ENCODE measurements around the gene SDF4. TPM values are rescaled to one million over a fixed set of nuclear protein-coding genes. Genes with fewer than 3 reads are reported as not detected.

Gene SDF4
- total and polyA plus RNA-seq, 2 of the 8 experiments (the other 6 are each of a cell fraction or from before 2014, with no cell fraction given), result 45.5 to 75.6 TPM

DNA sequence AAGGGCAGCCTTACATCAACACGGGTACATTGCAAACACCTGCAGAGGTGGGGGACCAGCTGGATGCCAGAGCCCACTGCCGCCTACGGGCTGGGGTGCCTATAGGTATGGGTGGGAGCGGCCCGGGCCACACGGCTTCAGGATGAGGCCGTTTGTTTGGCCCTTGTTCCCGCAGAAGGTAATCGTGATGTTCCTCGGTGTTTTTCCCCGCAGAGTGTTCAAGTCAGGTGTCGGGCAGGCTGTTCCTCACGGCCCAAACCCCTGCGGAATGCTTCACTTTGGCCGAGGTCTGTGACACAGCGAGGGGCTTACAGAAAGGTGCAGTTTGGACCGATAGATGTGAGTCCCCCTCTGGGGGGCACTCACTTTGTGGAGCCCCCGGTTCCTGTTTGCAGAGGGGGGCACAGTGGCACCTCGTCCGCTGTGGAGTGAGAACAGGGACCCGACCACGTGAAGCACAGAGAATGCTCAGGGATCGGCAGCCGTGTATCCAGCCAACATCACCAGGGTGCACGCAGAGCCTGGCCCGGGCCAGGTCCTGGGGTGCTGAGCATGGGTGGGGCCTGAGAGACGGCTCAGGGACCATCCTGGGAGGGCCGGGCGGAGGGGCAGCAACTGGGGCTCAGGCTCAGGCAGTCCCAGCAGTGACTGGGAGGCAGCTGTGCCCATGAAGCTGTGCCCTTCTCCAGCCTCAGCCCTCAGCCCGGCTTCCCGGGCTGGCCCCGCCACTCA is 58.6 kb downstream of the SDF4 start:
- H3K27ac ChIP-seq (ENCODE audit: low read depth, low read length), result no peak overlapping the region
- H3K4ac ChIP-seq (replicated peaks; ENCODE audit: insufficient read length, low read depth, low read length), result peak overlapping the region; percentile 94
- peak overlapping the region; percentile 55 for H4K91ac ChIP-seq (replicated peaks; ENCODE audit: insufficient read length, low read length)
- H3K4me1 ChIP-seq (replicated peaks in 1 of 4; ENCODE audit: control insufficient read depth in 3 of 4, insufficient read depth in 4 of 4, low read length in 3 of 4), result peaks cover 4 to 28% (median 20%) of the 10 kb centered on the region in 4 experiments
- no peaks in the 10 kb centered on the region for H3K36me3 ChIP-seq (ENCODE audit: control insufficient read depth in 2 of 4, insufficient read depth in 4 of 4, low read length in 3 of 4)
- H2BK20ac ChIP-seq (ENCODE audit: low read length), result no peak overlapping the region
- peaks cover 0 to 4% of the 10 kb centered on the region in 2 experiments for H4K20me1 ChIP-seq (replicated peaks in 1 of 2; ENCODE audit: control insufficient read depth in 1 of 2, insufficient read depth in 2 of 2, low read length in 2 of 2)
- CTCF ChIA-PET (ENCODE audit: partially characterized antibody), result interaction anchor here (0.8 to 2.0 kb wide), 7 partner anchors 15 to 119 kb away, joined by 3 to 8 read pairs (median 4); no protein-coding TSS in a partner anchor
- no peak overlapping the region for H3K23ac ChIP-seq (ENCODE audit: insufficient read length)
- H3K14ac ChIP-seq (ENCODE audit: insufficient read length), result no peak overlapping the region
- POLR2A ChIA-PET (ENCODE audit: partially characterized antibody), result interaction anchor here (0.7 to 2.5 kb wide), 4 partner anchors 9 to 56 kb away, joined by 3 to 15 read pairs (median 3); no protein-coding TSS in a partner anchor
- H3K4me2 ChIP-seq (ENCODE audit: insufficient read depth in 1 of 2, low read depth in 2 of 2, low read length in 2 of 2), result peak overlapping the region; percentile 40 to 69; a peak in 3 of 4 replicates
- H3K56ac ChIP-seq (replicated peaks; ENCODE audit: insufficient read length, low read depth, low read length), result no peak overlapping the region
- no peaks in the 10 kb centered on the region for H3K79me2 ChIP-seq (ENCODE audit: control insufficient read depth in 1 of 2, insufficient read depth in 2 of 2, low read length in 2 of 2)
- 68% methylated on average over 30 of the region's 32 CpGs; no CpG with 5 or more reads in 1 of the 2 experiments for WGBS, 2 experiments (ENCODE audit: extremely low coverage in 1 of 2, insufficient coverage in 1 of 2, insufficient read length in 1 of 2, insufficient replicate concordance in 2 of 2, low coverage in 1 of 2, low lambda C conversion rate in 2 of 2, missing lambda C conversion rate in 1 of 2)
- no peak for DNase-seq (ENCODE audit: low read depth in 1 of 2, low spot score in 2 of 2)
- peaks cover 0 to 10% (median 6%) of the 10 kb centered on the region in 4 experiments; a peak in 4 of 7 replicates for H3K27me3 ChIP-seq (replicated peaks in 1 of 4; ENCODE audit: control insufficient read depth in 3 of 4, extremely low read depth in 1 of 4, insufficient read depth in 3 of 4, low read length in 3 of 4)
- H2BK15ac ChIP-seq (ENCODE audit: low read length), result peak overlapping the region; percentile 81; the same call in 1 of the 2 replicates
- no peak overlapping the region for H2AFZ ChIP-seq (ENCODE audit: low read length)
- H3K9me3 ChIP-seq (ENCODE audit: insufficient read depth in 2 of 2, low read depth in 1 of 2, low read length in 1 of 2), result peaks cover 4 to 5% of the 10 kb centered on the region in 2 experiments; a peak in 1 of 4 replicates
- FAIRE-seq, result no peak
- peak overlapping the region; percentile 60; the same call in 1 of the 2 replicates for H2BK12ac ChIP-seq (ENCODE audit: low read depth, low read length)
- no peak overlapping the region for H4K5ac ChIP-seq (ENCODE audit: insufficient read length, low read depth, low read length)
- H3K9ac ChIP-seq (replicated peaks in 1 of 4; ENCODE audit: extremely low read depth in 1 of 4, low read depth in 3 of 4, low read length in 3 of 4), result 0 out of 7 replicates have a peak overlapping the region, but pooled peaks of 1 of the 4 experiments have one; percentile 2
- TF ChIP-seq CREB1 (IDR thresholded peaks at IDR 0.05) (no peak), SAP30 (IDR thresholded peaks at IDR 0.05; ENCODE audit: insufficient read depth, insufficient replicate concordance, low read length) (no peak)
- TF ChIP-seq, protein P1, sequence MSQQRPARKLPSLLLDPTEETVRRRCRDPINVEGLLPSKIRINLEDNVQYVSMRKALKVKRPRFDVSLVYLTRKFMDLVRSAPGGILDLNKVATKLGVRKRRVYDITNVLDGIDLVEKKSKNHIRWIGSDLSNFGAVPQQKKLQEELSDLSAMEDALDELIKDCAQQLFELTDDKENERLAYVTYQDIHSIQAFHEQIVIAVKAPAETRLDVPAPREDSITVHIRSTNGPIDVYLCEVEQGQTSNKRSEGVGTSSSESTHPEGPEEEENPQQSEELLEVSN (IDR thresholded peaks at IDR 0.05), result 0 out of 2 replicates have a peak, but pooled peaks have one; percentile 3
- peaks cover 3% of the 10 kb centered on the region; the same call in 1 of the 2 replicates for H3K23me2 ChIP-seq (ENCODE audit: low read depth, low read length)
- peak overlapping the region; percentile 60; the same call in 1 of the 2 replicates for H3K18ac ChIP-seq (ENCODE audit: extremely low read depth, low read length)
- H3K79me1 ChIP-seq (ENCODE audit: low read depth, low read length), result no peaks in the 10 kb centered on the region
- H4K8ac ChIP-seq (ENCODE audit: extremely low read depth, insufficient read depth, low read length), result peak overlapping the region; percentile 74; the same call in 1 of the 2 replicates
- no peak overlapping the region for H2BK120ac ChIP-seq (replicated peaks; ENCODE audit: low read depth, low read length)
- H2AK5ac ChIP-seq (ENCODE audit: low read depth, low read length), result no peak overlapping the region; the same call in 1 of the 2 replicates
- no peak overlapping the region for H2BK5ac ChIP-seq (ENCODE audit: low read depth, low read length)
- H3K4me3 ChIP-seq (ENCODE audit: extremely low read depth in 1 of 4, insufficient read depth in 2 of 4, low read depth in 3 of 4, low read length in 4 of 4), result peak overlapping the region in 3 of 4 experiments; percentile 3 to 50 (median 4); a peak in 3 of 8 replicates

Measured in H1 (cell line).